ENCODE measurements around the gene GTF2H2C_2.
"Not testable (repeated sequence)": the region's sequence is repeated elsewhere in the genome, so short reads cannot be mapped to it uniquely, and the experiment has no call there.

Gene GTF2H2C_2

DNA sequence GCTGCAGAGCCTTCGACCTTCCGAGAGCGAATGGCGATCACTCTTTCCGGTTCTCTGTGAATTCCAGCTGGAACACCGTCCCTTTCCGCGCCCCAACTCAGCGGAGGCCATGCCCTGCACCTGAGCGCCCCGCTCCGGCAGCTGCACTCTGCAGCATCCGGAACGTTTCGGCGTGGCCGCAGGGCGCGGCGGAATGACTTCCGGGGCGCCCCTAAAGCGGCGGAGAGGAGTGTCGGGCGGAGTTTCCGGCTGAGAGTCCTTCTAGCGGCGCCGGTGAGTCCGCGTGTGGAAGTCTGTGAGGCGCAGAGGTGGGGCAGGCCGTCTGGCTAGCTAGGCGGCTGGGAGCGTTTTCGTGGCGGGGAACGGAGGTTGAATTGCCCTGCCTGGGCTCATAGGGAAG is at the start of gene GTF2H2C_2:
TSS of gene GTF2H2C_2 (plus strand) at position 252 of the 400 bp plus-strand sequence.
- not testable (repeated sequence) for H3K27me3 Mint-ChIP-seq; H3K4me1 Mint-ChIP-seq; DNase-seq (ENCODE audit: low spot score in 2 of 2); H3K27ac Mint-ChIP-seq; H3K36me3 Mint-ChIP-seq; H3K9me3 Mint-ChIP-seq; H3K4me3 Mint-ChIP-seq
- ATAC-seq (ENCODE audit: low read depth), result peak; percentile 98

DNA sequence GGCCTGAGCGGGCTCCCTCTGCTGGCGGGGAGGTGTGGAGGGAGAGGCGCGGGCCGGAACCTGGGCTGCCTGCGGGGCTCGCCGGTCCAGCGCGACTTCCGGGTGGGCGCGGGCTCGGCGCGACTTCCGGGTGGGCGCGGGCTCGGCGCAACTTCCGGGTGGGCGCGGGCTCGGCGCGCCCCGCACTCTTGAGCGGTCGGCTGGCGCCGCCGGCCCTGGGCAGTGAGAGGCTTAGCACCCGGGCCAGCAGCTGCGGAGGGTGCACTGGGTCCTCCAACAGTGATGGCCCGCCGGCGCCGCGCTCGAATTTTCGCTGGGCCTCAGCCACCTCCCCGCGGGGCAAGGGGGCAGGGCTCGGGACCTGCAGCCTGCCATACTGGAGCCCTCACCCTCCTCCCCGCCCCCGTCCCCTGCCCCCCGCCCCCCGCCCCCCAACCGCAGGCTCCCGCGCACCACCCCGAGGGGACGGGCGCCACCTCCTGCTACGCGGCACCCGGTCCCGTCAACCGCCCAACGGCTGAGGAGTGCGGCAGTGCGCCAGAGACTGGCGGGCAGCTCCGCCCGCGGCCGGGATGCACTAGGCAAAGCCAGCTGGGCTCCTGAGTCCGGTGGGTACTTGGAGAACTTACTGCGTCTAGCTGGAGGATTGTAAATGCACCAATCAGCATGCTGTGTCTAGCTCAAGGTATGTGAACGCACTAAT is 14.0 kb upstream of the GTF2H2C_2 start:
- DNase-seq (ENCODE audit: low spot score in 2 of 2), result peak; percentile 52 to 59
- H3K27ac Mint-ChIP-seq, result not testable (repeated sequence)

DNA sequence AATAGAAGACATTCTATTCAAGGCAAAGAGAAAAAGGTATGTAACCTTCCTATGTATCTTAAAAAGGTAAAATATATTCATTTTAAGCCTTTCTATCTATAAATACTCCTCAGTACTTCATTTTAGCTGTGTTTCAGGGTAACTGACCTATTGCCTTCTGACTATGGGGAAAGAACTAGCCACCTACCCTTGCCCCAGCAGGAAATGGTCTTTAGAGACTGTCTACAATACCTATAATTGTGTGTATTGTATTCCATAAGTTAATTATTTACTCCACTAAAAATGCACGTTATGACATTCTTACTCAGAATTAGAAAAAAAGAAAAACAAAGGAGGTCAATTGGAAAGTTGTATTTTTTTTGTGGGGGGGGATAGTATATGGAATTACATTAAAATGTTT is 6.2 kb downstream of the GTF2H2C_2 start:
- not testable (repeated sequence) for ATAC-seq (ENCODE audit: low read depth); H3K9me3 Mint-ChIP-seq; H3K27ac Mint-ChIP-seq; H3K36me3 Mint-ChIP-seq; H3K4me3 Mint-ChIP-seq; DNase-seq (ENCODE audit: low spot score in 2 of 2); H3K4me1 Mint-ChIP-seq; H3K27me3 Mint-ChIP-seq

More for the DNA sequence above, 14.0 kb upstream of the GTF2H2C_2 start:
- H3K4me1 Mint-ChIP-seq, H3K27me3 Mint-ChIP-seq, H3K9me3 Mint-ChIP-seq, H3K36me3 Mint-ChIP-seq: not testable (repeated sequence)
- peak overlapping the region; percentile 77 for H3K4me3 Mint-ChIP-seq
- ATAC-seq (ENCODE audit: low read depth), result peak; percentile 93

DNA sequence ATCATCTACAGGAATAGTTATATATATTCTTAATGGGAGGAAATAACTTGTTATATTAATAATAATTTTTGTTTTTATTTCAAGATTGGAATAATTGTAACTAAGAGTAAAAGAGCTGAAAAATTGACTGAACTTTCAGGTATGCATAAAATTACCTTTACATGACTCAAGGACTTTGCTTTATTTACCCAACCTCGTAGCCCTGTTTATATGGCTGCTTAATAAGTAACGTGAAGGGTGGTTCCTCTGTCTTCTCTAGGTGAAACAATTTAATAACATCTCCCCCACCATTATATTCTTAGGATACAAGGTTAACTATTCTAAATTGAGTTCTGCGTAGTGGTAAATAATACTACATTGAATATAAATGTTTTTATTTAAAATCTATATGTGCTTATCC is 8.0 kb downstream of the GTF2H2C_2 start:
- not testable (repeated sequence) for H3K9me3 Mint-ChIP-seq; H3K27ac Mint-ChIP-seq; ATAC-seq (ENCODE audit: low read depth); H3K36me3 Mint-ChIP-seq; DNase-seq (ENCODE audit: low spot score in 2 of 2); H3K27me3 Mint-ChIP-seq; H3K4me1 Mint-ChIP-seq; H3K4me3 Mint-ChIP-seq

DNA sequence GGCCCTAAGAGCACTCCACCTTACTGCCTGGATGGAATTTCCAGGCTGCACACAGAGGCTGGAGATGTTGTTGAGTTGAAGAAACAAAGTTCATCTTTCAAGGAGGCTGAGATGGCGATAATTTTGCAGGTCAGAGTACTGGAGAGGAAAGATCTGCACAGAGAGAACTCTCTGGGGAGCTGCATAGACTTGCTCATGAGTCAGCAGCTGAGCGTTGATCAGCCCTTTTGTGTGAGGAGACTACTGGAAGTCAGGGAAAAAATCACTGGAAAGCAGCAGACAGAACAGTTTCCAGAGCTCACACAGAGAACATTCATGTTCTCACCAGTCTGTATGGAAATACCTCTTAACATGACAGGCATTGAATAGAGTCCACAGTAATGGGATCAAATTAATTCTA is 23.4 kb downstream of the GTF2H2C_2 start:
- not testable (repeated sequence) for H3K4me3 Mint-ChIP-seq; ATAC-seq (ENCODE audit: low read depth); H3K9me3 Mint-ChIP-seq; H3K27ac Mint-ChIP-seq; H3K36me3 Mint-ChIP-seq; DNase-seq (ENCODE audit: low spot score in 2 of 2); H3K27me3 Mint-ChIP-seq; H3K4me1 Mint-ChIP-seq

DNA sequence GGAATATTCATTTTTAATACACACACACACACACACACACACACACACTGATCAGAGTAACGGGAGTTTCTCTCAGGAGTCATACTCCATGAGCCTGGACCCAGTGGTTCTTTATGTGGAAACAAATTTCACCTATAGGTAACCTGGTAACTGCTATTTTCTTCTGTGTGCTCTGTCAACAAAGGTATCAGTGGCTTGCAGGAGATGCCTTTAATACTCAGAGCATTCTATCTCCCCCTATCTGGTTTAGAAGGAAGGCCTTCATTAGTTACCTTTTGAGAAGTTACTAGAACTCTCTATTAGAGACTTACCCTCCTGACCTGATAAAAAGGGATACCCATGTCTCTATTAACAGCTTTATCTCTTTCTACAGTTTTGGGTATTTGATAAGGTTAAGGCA is 34.4 kb downstream of the GTF2H2C_2 start:
- not testable (repeated sequence) for DNase-seq (ENCODE audit: low spot score in 2 of 2); H3K4me1 Mint-ChIP-seq; H3K36me3 Mint-ChIP-seq; H3K27ac Mint-ChIP-seq; ATAC-seq (ENCODE audit: low read depth); H3K4me3 Mint-ChIP-seq; H3K9me3 Mint-ChIP-seq; H3K27me3 Mint-ChIP-seq

- not testable (repeated sequence) for H3K9me3 Mint-ChIP-seq; H3K4me3 Mint-ChIP-seq; ATAC-seq (ENCODE audit: low read depth); H3K4me1 Mint-ChIP-seq; H3K27me3 Mint-ChIP-seq; H3K27ac Mint-ChIP-seq; H3K36me3 Mint-ChIP-seq; DNase-seq (ENCODE audit: low spot score in 2 of 2)
Measured at GRCh38 chr5:70451249-70451984, 36.2 kb downstream of the GTF2H2C_2 start.

DNA sequence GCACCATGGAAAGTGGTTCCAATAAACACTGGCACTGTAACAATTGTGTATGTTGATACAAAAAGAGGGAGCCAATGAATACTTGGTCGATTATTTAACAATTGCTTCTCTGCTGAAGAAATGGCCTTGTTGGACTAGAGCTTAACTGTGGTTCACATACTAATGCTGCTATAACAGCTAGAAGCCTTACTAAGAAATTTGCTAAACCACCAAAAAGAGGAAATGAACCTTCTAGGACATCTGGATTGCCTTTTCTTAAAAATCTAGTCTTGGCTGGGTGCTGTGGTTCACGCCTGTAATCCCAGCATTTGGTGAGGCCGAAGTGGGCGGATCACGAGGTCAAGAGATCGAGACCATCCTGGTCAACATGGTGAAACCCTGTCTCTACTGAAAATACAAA is 41.9 kb downstream of the GTF2H2C_2 start:
- not testable (repeated sequence) for H3K4me3 Mint-ChIP-seq, H3K36me3 Mint-ChIP-seq, H3K4me1 Mint-ChIP-seq, H3K27ac Mint-ChIP-seq, H3K9me3 Mint-ChIP-seq, H3K27me3 Mint-ChIP-seq
- peak; percentile 98 for ATAC-seq (ENCODE audit: low read depth)
- peak in 1 of 2 donors; percentile 8 for DNase-seq (ENCODE audit: low spot score in 2 of 2)

DNA sequence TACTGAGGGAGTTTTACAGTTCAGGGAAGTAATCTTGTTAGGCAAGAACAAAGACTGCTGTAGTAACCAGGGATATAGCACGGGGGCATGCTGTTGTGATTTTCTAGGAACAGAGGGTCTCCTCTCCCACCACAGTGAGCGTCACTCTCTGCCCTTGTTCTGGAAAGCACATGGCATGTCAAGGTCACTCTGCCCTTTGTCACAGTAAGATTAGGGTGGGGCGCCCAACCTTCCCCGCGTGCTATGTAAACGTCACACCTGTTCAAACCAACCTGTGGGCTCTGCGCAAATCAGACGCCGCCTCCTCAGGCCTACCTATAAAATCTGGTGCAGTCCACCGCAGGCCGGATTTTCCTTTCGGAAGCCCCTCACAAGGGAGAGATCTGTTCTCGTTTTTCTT is 44.0 kb downstream of the GTF2H2C_2 start:
- DNase-seq (ENCODE audit: low spot score in 2 of 2); ATAC-seq (ENCODE audit: low read depth); H3K27ac Mint-ChIP-seq; H3K4me1 Mint-ChIP-seq; H3K4me3 Mint-ChIP-seq; H3K9me3 Mint-ChIP-seq; H3K27me3 Mint-ChIP-seq; H3K36me3 Mint-ChIP-seq: not testable (repeated sequence)

DNA sequence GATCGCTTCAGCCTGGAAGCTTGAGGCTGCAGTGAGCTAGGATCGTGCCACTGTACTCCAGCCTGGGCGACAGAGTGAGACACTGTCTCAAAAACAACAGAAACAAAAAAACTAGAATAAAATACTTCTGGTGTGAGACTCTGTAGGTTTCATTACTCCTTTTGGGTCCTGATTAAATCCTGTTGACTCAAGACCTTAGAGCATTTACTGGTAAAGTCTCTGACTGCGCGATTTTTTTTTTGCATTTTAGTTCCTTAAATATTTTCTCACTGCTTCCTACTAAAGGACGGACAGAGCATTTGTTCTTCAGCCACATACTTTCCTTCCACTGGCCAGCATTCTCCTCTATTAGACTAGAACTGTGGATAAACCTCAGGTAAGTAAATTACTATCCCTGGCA is 46.8 kb downstream of the GTF2H2C_2 start:
- not testable (repeated sequence) for H3K4me3 Mint-ChIP-seq; H3K36me3 Mint-ChIP-seq; H3K4me1 Mint-ChIP-seq; DNase-seq (ENCODE audit: low spot score in 2 of 2); H3K9me3 Mint-ChIP-seq; H3K27me3 Mint-ChIP-seq; ATAC-seq (ENCODE audit: low read depth); H3K27ac Mint-ChIP-seq

- DNase-seq (ENCODE audit: low spot score in 2 of 2); H3K36me3 Mint-ChIP-seq; H3K27me3 Mint-ChIP-seq; H3K4me1 Mint-ChIP-seq; H3K9me3 Mint-ChIP-seq; H3K4me3 Mint-ChIP-seq; H3K27ac Mint-ChIP-seq: not testable (repeated sequence)
- ATAC-seq (ENCODE audit: low read depth), result peak; percentile 43
Measured at GRCh38 chr5:70464019-70464637, 49.0 kb downstream of the GTF2H2C_2 start.

DNA sequence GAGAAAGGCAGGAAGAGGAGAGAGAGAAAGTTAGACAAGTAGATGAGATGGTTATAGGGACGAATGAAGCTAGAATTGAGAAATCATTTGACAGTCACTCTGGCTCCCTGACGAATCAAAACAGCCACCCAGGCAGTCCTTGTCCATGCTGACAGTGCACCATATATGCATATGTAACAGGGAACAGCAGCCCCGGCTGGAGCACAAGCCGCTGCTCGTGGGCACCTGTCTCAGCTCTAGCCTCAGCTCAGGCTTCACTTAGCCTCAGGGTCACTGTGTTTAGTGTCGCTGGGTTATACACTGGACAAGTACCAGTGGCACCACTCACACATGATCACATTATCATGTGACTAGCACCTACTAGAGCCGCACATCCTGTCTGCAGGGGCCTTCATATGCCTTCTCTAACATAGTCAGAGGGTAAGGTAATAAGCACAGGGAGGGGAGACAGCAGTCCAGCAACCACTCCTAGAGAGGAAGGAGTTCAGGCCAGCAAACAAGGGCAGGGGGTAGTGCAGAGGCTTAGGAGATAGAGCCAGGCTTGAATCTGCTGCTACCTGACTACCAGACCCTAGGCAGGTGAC is 54.9 kb downstream of the GTF2H2C_2 start:
- not testable (repeated sequence) for H3K27ac Mint-ChIP-seq; H3K4me3 Mint-ChIP-seq; H3K27me3 Mint-ChIP-seq; ATAC-seq (ENCODE audit: low read depth); H3K4me1 Mint-ChIP-seq; H3K9me3 Mint-ChIP-seq; H3K36me3 Mint-ChIP-seq; DNase-seq (ENCODE audit: low spot score in 2 of 2)
